ENCODE data around the gene EVA1A. TPM values are rescaled to one million over a fixed set of nuclear protein-coding genes. Genes with fewer than 3 reads are reported as not detected.

EVA1A gene
- total RNA-seq, 2 experiments from 2014 or later = not detected

DNA sequence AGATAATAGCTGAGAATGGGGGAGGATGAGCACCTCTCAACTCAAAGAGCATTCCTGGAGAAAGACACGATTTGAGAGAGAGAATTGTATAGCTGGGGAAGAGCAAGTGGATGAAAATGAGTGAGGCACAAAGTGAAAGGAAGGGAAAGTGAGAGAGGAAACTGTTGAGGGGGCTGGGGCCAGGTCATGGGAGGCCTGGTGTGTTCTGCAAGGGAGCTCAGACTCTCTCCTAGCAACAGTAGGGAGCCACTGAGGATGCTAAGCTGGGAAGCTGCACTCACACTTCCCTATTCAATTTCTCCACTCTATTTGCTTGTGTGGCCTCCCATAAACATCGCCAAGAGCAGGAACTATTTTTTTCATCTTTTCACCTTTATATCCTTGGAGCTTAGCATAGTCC lies 14.8 kb downstream of the EVA1A start:
- Mint-ChIP-seq H3K4me1 (ENCODE audit: low read depth) (no peaks in the 10 kb centered on the region), H3K9me3 (no peaks in the 10 kb centered on the region), H3K27me3 (ENCODE audit: low read depth) (no peaks in the 10 kb centered on the region), H3K36me3 (ENCODE audit: low read depth) (no peaks in the 10 kb centered on the region), H3K27ac (no peak overlapping the region), H3K4me3 (no peak overlapping the region)
- CTCF ChIA-PET = interaction anchor here (1.4 kb wide), 1 partner anchor 62 kb away, joined by 5 read pairs; no protein-coding TSS in a partner anchor
- intact Hi-C loops (cut with micrococcal nuclease) = no loop called here
- DNase-seq = no peak

DNA sequence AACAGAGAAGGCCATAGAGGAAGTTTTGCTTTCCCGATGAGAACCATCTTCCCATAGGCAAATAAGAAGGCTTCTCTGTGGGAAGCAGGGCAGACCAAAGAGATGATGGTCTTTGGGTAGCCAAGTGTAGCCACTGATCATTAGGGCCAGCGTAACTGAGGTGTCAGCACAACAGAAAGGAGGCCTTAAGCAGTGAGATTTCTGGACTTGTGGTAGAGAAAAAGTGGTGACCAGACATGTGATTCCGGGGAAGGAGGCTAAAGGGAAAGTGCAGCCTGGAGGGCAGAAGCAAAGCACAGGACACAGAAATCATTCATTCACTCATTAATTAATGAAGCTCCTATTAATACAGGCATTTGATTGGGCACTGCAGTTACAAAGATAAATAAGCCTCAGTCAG lies 15.4 kb downstream of the EVA1A start:
- CTCF ChIA-PET = interaction anchor here (1.1 to 1.4 kb wide), 2 partner anchors 13 to 63 kb away, joined by 3 to 5 read pairs; no protein-coding TSS in a partner anchor
- Mint-ChIP-seq H3K9me3 (no peaks in the 10 kb centered on the region), H3K4me1 (ENCODE audit: low read depth) (no peaks in the 10 kb centered on the region), H3K27ac (no peak overlapping the region), H3K4me3 (no peak overlapping the region), H3K27me3 (ENCODE audit: low read depth) (no peaks in the 10 kb centered on the region), H3K36me3 (ENCODE audit: low read depth) (no peaks in the 10 kb centered on the region)
- no peak for DNase-seq
- intact Hi-C loops (cut with micrococcal nuclease) = no loop called here

DNA sequence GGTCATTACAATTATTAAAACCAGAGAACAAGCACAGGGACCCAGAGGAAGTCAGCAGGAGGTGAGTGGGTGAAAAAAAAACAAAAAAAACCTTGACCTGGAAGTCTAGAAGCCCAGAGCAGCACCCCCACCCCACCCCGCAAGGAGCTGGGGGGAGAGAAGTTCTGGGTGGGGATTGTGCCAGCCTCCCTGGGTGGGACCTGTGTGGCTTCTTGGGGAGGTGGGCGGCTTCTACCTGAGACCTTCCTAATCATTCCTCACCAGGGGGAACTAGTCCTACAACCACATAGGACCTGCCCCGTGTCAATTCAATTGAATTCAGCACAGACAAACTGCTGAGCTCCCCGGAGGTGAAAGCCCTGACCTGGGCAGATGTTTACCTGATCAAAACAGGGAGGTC lies 17.3 kb downstream of the EVA1A start:
- Mint-ChIP-seq H3K27me3 (ENCODE audit: low read depth) (peaks cover 2% of the 10 kb centered on the region), H3K4me3 (no peak overlapping the region), H3K27ac (no peak overlapping the region), H3K4me1 (ENCODE audit: low read depth) (no peaks in the 10 kb centered on the region), H3K9me3 (no peaks in the 10 kb centered on the region), H3K36me3 (ENCODE audit: low read depth) (no peaks in the 10 kb centered on the region)
- CTCF ChIA-PET = no interaction called here
- no peak for DNase-seq
- intact Hi-C loops (cut with micrococcal nuclease) = no loop called here

DNA sequence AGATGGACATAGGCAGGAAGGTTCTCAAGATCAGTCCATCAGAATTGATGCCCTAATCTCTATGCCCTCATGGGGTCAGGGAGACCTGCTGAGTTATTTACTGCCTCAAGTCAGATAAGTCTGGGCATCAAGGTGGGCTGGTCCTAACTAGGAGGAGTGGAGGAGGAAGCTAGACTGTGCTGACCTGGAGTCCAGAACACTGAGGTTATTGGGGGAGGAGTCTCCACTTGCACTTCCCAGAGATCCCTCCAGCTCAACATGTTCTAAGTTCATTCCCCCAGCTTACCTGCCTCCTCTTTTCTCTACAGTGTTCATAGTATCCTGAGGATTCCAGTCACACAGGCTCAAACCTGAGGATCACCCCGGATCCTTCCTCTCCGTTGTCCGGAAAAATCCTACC lies 19.3 kb downstream of the EVA1A start:
- no peaks in the 10 kb centered on the region for H3K4me1 Mint-ChIP-seq (ENCODE audit: low read depth)
- H3K27ac Mint-ChIP-seq = no peak overlapping the region
- no peak for DNase-seq
- no peaks in the 10 kb centered on the region for H3K36me3 Mint-ChIP-seq (ENCODE audit: low read depth)
- no peaks in the 10 kb centered on the region for H3K9me3 Mint-ChIP-seq
- intact Hi-C loops (cut with micrococcal nuclease) = no loop called here
- H3K4me3 Mint-ChIP-seq = no peak overlapping the region
- peaks cover 4% of the 10 kb centered on the region for H3K27me3 Mint-ChIP-seq (ENCODE audit: low read depth)
- CTCF ChIA-PET = interaction anchor here (1.4 kb wide), 1 partner anchor 76 kb away, joined by 8 read pairs; no protein-coding TSS in a partner anchor

DNA sequence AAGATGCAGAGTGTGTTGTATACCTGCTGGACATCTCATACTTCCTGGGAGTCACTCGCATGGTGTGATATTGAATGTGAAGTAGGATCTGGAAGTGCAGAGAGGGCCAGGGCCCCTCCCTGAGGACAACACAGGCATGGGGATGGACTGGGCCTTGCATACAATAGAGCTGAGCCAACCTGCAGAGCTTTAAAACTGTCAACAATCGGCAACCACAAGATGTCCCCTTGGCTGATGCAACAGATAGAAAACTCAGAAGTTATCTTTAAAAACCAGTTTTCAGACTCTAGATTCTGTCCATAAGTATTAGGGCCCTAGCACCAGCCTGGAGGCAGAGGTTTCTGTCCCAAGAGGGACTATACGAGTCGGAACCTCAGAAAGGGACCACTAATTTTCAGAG lies 19.7 kb downstream of the EVA1A start:
- no peaks in the 10 kb centered on the region for H3K9me3 Mint-ChIP-seq
- no peak overlapping the region for H3K27ac Mint-ChIP-seq
- intact Hi-C loops (cut with micrococcal nuclease) = no loop called here
- CTCF ChIA-PET = interaction anchor here (1.4 kb wide), 1 partner anchor 76 kb away, joined by 8 read pairs; no protein-coding TSS in a partner anchor
- DNase-seq = no peak
- no peaks in the 10 kb centered on the region for H3K4me1 Mint-ChIP-seq (ENCODE audit: low read depth)
- H3K36me3 Mint-ChIP-seq (ENCODE audit: low read depth) = no peaks in the 10 kb centered on the region
- no peak overlapping the region for H3K4me3 Mint-ChIP-seq
- H3K27me3 Mint-ChIP-seq (ENCODE audit: low read depth) = peaks cover 5% of the 10 kb centered on the region

DNA sequence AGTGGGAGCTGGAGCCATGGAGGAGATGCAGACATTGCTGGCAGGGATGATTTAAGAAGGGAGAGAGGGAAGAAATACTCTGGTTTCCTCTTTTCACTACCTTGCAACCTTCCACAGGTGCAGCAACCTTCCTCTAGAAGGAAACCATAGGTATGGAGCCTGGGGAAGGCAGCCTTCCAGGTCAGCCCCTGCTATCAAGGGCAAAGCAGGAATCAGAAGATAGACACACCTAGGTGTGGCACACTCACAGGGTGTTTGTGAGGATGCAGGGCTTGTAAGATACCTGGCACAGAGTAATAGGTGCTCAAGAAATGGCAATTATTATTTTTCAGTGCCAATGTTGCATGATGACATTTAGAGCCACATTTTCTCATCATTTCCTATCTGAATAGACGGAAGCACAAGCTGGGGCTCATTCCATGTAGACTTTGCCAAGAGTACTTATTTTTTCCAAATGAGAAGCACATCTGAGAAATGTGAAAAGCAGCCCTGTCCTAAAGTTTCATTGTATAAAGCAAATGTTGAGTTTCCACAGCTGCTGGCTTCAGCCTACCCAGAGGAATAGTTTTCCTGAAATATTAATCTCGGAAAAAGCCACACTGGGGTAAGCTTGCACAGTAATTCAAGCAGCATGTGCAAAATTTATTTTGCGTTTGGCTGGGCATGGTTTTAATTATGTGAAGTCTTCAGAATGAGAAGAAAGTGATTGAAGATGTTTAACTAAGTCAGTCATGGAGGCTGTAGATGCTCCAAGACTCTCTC lies 20.6 kb downstream of the EVA1A start:
- Mint-ChIP-seq H3K27me3 (ENCODE audit: low read depth) (peaks cover 8% of the 10 kb centered on the region), H3K27ac (no peak overlapping the region), H3K9me3 (no peaks in the 10 kb centered on the region), H3K4me1 (ENCODE audit: low read depth) (no peaks in the 10 kb centered on the region), H3K36me3 (ENCODE audit: low read depth) (no peaks in the 10 kb centered on the region), H3K4me3 (no peak overlapping the region)
- CTCF ChIA-PET = interaction anchor here (1.4 kb wide), 1 partner anchor 75 kb away, joined by 8 read pairs; no protein-coding TSS in a partner anchor
- DNase-seq = no peak
- intact Hi-C loops (cut with micrococcal nuclease) = no loop called here

DNA sequence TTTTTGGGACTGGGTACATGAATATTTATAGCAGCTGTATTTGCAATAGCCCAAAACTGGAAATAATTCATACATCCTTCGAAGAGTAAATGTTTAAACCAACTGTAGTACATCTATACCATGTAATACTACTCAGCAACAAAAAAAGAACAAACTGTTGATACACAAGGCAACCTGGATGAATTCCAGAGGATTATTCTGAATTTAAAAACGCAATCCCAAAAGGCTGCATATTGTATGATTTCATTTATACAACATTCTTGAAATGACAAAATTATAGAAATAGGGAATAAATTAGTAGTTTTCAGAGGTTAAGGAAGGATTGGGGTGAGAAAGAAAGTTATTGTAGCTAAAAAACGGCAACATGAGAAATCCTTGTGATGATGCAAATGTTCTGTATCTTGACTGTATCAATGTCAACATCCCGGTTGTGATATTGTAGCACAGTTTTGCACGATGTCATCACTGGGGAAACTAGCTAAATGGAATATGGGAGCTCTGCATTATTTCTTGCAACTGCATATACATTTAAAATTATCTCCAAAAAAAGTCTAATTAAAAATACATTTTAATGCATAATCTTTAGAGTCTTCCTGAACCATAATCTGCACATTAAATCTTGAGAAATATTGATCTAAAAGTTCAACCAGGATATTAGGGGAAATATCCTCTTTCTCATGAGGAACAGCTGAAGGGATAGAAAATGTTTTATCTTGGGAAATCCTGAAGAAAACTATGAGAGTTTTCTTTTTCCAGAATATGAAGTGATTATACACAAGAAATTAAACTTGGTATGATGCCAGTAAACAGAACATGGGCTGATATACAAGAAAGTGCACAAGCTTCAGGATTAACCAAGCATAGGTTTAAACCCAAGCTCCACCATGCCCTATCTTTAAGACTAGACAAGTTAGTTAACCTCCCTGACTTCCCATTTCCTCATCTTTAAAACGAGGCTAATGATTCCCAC lies 21.9 kb downstream of the EVA1A start:
- Mint-ChIP-seq H3K4me1 (ENCODE audit: low read depth) (no peaks in the 10 kb centered on the region), H3K36me3 (ENCODE audit: low read depth) (no peaks in the 10 kb centered on the region), H3K27me3 (ENCODE audit: low read depth) (peaks cover 8% of the 10 kb centered on the region), H3K4me3 (no peak overlapping the region), H3K9me3 (no peaks in the 10 kb centered on the region), H3K27ac (no peak overlapping the region)
- no peak for DNase-seq
- intact Hi-C loops (cut with micrococcal nuclease) = no loop called here
- CTCF ChIA-PET = no interaction called here

DNA sequence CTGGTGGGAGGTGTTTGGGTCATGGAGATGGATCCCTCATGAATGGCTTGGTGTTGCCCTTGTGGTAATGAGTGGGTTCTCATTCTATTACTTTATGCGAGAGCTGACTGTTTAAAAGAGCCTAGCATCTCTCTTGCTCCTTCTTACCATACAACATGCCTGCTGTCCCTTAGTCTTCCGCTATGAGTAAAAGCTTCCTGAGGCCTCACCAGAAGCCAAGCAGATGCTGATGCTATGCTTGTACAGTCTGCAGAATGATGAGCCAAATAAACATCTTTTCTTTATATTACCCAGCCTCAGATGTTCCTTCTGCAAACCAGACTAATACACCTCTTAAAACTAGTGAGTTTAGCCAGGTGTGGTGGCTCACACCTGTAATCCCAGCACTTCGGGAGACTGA lies 23.1 kb downstream of the EVA1A start:
- peaks cover 8% of the 10 kb centered on the region for H3K27me3 Mint-ChIP-seq (ENCODE audit: low read depth)
- intact Hi-C loops (cut with micrococcal nuclease) = no loop called here
- CTCF ChIA-PET = no interaction called here
- no peaks in the 10 kb centered on the region for H3K4me1 Mint-ChIP-seq (ENCODE audit: low read depth)
- no peaks in the 10 kb centered on the region for H3K36me3 Mint-ChIP-seq (ENCODE audit: low read depth)
- H3K27ac Mint-ChIP-seq = no peak overlapping the region
- no peaks in the 10 kb centered on the region for H3K9me3 Mint-ChIP-seq
- no peak overlapping the region for H3K4me3 Mint-ChIP-seq
- DNase-seq = no peak

DNA sequence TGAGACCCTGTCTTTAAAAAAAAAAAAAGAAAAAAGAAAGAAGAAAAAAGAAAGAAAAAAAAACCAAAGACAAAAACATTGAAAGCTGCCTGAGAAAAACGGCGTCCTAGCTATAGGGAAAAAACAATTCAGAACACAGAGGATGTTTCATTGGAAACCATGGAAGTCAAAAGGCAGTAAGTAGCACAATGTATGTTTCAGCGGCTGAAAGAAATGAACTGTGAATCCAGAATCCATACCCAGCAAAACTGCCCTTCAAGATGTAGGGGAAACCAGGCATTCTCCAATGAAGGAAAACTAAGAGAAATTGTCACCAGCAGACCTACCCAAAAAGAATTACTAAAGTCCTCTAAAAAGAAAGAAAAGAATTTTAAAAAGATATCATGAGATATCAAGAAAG lies 27.6 kb downstream of the EVA1A start:
- no peaks in the 10 kb centered on the region for H3K4me1 Mint-ChIP-seq (ENCODE audit: low read depth)
- intact Hi-C loops (cut with micrococcal nuclease) = no loop called here

DNA sequence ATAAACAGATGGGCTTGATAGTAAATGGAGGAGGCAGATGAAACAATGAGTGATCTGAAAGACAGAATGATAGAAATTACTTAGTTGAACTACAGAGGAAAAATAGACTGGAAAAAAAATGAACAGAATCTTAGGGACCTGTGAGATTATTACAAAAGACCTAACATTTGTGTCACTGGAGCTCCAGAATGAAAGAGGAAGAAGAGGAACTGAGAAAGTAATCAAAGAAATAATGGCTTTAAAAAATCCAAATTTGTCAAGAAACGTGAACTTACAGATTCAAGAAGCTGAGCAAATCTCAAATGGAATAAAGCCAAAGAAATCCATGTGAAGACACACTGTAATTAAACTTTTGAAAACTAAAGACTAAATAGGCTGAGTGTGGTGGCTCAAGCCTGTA lies 28.3 kb downstream of the EVA1A start:
- intact Hi-C loops (cut with micrococcal nuclease) = no loop called here
- Mint-ChIP-seq H3K27ac (no peak overlapping the region), H3K27me3 (ENCODE audit: low read depth) (peaks cover 15% of the 10 kb centered on the region), H3K4me1 (ENCODE audit: low read depth) (no peaks in the 10 kb centered on the region), H3K36me3 (ENCODE audit: low read depth) (no peaks in the 10 kb centered on the region), H3K9me3 (no peaks in the 10 kb centered on the region), H3K4me3 (no peak overlapping the region)
- no peak for DNase-seq
- CTCF ChIA-PET = no interaction called here

More for the DNA sequence above, 27.6 kb downstream of the EVA1A start:
- no peak for DNase-seq
- CTCF ChIA-PET = no interaction called here
- Mint-ChIP-seq H3K36me3 (ENCODE audit: low read depth) (no peaks in the 10 kb centered on the region), H3K9me3 (no peaks in the 10 kb centered on the region), H3K27me3 (ENCODE audit: low read depth) (peaks cover 12% of the 10 kb centered on the region), H3K27ac (no peak overlapping the region), H3K4me3 (no peak overlapping the region)

DNA sequence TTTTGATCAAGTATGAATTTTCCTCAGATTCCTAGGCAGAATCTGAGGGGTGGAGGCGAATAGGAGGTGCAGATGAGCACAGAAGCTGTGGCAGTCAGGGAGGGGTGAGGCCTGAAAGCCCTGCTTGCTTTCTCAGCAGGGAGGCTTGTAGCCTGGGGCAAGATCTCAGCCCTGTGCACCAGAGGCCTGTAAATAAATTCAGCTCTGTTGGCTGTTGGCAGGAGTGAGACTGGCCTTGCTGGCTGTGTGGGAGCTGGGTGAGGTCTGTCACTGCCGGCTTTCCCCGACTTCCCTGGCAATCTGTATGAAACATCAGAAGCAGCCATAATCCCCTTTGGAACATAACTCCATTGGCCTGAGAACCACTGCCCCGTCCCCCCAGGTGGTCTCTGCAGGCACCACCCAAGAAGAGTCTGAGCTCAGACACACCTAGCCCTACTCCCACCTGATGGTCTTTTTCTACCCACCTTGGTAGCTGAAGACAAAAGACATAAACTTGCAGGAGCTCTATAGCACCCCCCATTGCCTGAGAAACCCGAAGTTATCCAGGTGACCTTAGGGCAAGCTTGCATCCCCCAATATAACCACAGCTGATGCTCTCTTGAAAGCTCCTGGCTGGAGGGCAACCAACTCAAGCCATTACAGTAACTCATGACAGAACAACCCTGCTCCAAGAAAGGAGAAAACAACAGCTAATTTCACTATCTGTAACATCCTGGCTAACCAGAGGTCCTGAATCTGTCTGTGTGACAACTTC lies 32.3 kb downstream of the EVA1A start:
- Mint-ChIP-seq H3K36me3 (ENCODE audit: low read depth) (no peaks in the 10 kb centered on the region), H3K4me3 (no peak overlapping the region), H3K9me3 (no peaks in the 10 kb centered on the region), H3K27me3 (ENCODE audit: low read depth) (peaks cover 16% of the 10 kb centered on the region), H3K4me1 (ENCODE audit: low read depth) (no peaks in the 10 kb centered on the region), H3K27ac (no peak overlapping the region)
- intact Hi-C loops (cut with micrococcal nuclease) = no loop called here
- CTCF ChIA-PET = interaction anchor here (0.5 kb wide), 1 partner anchor 300 kb away, joined by 3 read pairs; no protein-coding TSS in a partner anchor
- DNase-seq = no peak

DNA sequence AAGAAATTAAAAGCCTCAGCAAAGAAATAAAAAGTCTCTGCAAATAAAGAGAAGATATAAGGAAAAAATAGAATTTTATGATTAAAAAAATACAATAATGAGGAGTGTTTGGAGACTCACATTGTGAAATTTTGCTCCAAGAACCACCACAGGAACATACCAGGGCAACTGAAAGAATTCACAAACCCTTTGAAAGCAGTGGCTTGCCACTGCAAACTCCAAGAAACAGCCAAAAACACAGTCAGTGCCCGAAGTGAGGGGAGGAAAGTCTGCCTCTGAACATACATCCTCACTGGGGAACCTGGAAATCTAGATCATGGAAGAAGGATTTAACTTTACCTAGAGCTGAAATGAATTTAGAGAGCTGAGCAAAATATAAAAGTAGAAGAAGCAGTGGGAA lies 33.1 kb downstream of the EVA1A start:
- Mint-ChIP-seq H3K36me3 (ENCODE audit: low read depth) (no peaks in the 10 kb centered on the region), H3K9me3 (no peaks in the 10 kb centered on the region), H3K4me1 (ENCODE audit: low read depth) (no peaks in the 10 kb centered on the region), H3K27ac (no peak overlapping the region), H3K4me3 (no peak overlapping the region), H3K27me3 (ENCODE audit: low read depth) (peaks cover 16% of the 10 kb centered on the region)
- DNase-seq = no peak
- intact Hi-C loops (cut with micrococcal nuclease) = no loop called here
- CTCF ChIA-PET = no interaction called here

Data from activated naive CD4-positive, alpha-beta T cell treated with anti-CD3 and anti-CD28 coated beads for 36 hours (primary cell).